Measurements from ENCODE around the gene CLPTM1.
A peak's percentile ranks its signal among the peaks of the same experiment; 100 is the strongest.

CLPTM1 gene

GRCh38 chr19:45016388-45017314 is 61.5 kb downstream of the CLPTM1 start:
- peak; percentile 56 to 72 for DNase-seq

- no peak for DNase-seq
These were observed 64.0 kb downstream of the CLPTM1 start for GRCh38 chr19:45019187-45019586.

GRCh38 chr19:45020071-45020470 is 64.9 kb downstream of the CLPTM1 start:
- no peak for DNase-seq

- DNase-seq = no peak
These were observed 66.8 kb downstream of the CLPTM1 start for GRCh38 chr19:45021971-45022370.

- no peak for DNase-seq
These were observed 67.9 kb downstream of the CLPTM1 start for GRCh38 chr19:45023048-45023447.

GRCh38 chr19:45025264-45025663 is 70.1 kb downstream of the CLPTM1 start:
- DNase-seq = no peak

GRCh38 chr19:45027371-45027770 is 72.2 kb downstream of the CLPTM1 start:
- no peak for DNase-seq

GRCh38 chr19:45030825-45031224 is 75.6 kb downstream of the CLPTM1 start:
- DNase-seq = no peak

- no peak for DNase-seq
These were observed 77.2 kb downstream of the CLPTM1 start for GRCh38 chr19:45032421-45032820.

- no peak for DNase-seq
These were observed 80.6 kb downstream of the CLPTM1 start for GRCh38 chr19:45035755-45036154.

- DNase-seq = no peak
These were observed 82.4 kb downstream of the CLPTM1 start for GRCh38 chr19:45037393-45038169.

- peak; percentile 64 to 77 for DNase-seq
These were observed 84.0 kb downstream of the CLPTM1 start, which contains the start of gene CLASRP for GRCh38 chr19:45038931-45039893. Gene CLASRP (plus strand): TSS chr19:45039045. CDS start chr19:45040213, 1,168 bp downstream.

GRCh38 chr19:45040059-45040771 is 85.0 kb downstream of the CLPTM1 start:
- DNase-seq = no peak

GRCh38 chr19:45041125-45041524 is 85.9 kb downstream of the CLPTM1 start:
- DNase-seq = no peak

Data from NCI-H524 (cell line).